ENCODE results near the gene DTNBP1.

DNA sequence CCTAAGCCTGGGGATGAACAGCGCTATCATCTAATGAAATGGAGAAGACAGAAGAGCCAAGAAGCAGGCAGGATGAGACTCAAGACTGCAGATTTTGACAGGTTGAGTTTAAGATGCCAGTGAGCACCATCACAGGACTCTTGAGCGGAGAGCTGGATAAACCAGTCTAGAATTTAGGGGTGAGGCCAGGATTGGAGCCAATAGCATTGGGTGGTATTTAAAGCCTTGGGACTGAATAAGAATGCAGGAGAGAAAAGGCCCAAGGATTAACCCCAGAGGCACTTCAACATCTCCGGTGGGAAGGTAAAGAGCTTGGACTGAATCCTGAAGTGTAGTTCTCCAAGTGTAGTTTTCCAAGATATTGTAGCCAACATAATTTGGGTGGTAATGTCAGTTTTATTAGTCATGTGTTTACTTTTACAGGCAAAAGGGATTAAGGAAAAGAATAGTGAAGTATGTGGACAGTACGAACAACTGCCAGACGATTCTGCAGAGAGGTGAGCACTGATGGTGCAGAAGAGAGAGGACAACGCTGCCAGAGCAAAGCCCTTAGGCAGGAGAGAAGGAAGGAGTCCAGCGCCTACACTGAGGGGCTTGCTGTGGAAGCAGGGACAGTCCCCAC, 85.2 kb downstream of the DTNBP1 start:
- TF ChIP-seq ZBTB8A (CRISPR knock-in tag; IDR thresholded peaks at IDR 0.05; ENCODE audit: borderline replicate concordance, low read depth), result no peak
- TF ChIP-seq, protein P1, sequence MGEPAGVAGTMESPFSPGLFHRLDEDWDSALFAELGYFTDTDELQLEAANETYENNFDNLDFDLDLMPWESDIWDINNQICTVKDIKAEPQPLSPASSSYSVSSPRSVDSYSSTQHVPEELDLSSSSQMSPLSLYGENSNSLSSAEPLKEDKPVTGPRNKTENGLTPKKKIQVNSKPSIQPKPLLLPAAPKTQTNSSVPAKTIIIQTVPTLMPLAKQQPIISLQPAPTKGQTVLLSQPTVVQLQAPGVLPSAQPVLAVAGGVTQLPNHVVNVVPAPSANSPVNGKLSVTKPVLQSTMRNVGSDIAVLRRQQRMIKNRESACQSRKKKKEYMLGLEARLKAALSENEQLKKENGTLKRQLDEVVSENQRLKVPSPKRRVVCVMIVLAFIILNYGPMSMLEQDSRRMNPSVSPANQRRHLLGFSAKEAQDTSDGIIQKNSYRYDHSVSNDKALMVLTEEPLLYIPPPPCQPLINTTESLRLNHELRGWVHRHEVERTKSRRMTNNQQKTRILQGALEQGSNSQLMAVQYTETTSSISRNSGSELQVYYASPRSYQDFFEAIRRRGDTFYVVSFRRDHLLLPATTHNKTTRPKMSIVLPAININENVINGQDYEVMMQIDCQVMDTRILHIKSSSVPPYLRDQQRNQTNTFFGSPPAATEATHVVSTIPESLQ (CRISPR knock-in tag; conservative IDR thresholded peaks at IDR 0.05), result no peak
- no peak for TF ChIP-seq MAF1 (CRISPR knock-in tag; IDR thresholded peaks at IDR 0.05; ENCODE audit: borderline replicate concordance)

All from HepG2 (cell line).